Thyroid gland (tissue), 4 donors: ENCODE measurements around the gene OXA1L.

Experiments
- CTCF ChIP-seq, 6 experiments: fragments of 200-600 bp in 3 of 6; fragments of 450-650 bp in 3 of 6; sonication (generic) in 3 of 6; IDR thresholded peaks; one replicate each; pipeline ENCODE4 v1.5.1; 2016 to 2019; ENCODE audit warnings: antibody characterized with exemption in 6 of 6, mild to moderate bottlenecking in 2 of 6, inconsistent platforms in 1 of 6, moderate library complexity in 1 of 6
- POLR2A ChIP-seq, 2 donors: fragments of 450-650 bp; IDR thresholded peaks; one replicate each; pipeline ENCODE4 v1.6.1; 2017; ENCODE audit warnings: antibody characterized with exemption in 2 of 2, mild to moderate bottlenecking in 2 of 2, moderate library complexity in 1 of 2

GRCh38 chr14:22776215-22776614 lies 9.7 kb downstream of the OXA1L start:
- TF ChIP-seq CTCF (IDR thresholded peaks at IDR 0.05): no peak
- no peak for TF ChIP-seq POLR2A (IDR thresholded peaks at IDR 0.05)
